ENCODE data around the gene UCHL3. TPM values are rescaled to one million over a fixed set of nuclear protein-coding genes. Genes with fewer than 3 reads are reported as not detected.

The UCHL3 gene
- total and polyA plus RNA-seq, 10 of the 15 experiments (the other 5 are each of a cell fraction or from before 2014, with no cell fraction given): 52.5 to 179 (median 104) TPM

- TF ChIP-seq FOXK2 (IDR thresholded peaks at IDR 0.05) (no peak), RELB (IDR thresholded peaks at IDR 0.05; ENCODE audit: low read depth) (no peak), ATF2 (IDR thresholded peaks at IDR 0.05; ENCODE audit: low read length) (no peak)
Measured at GRCh38 chr13:75583091-75583490, 33.5 kb downstream of the UCHL3 start (continued).

GRCh38 chr13:75585153-75585552, 35.6 kb downstream of the UCHL3 start:
- H3K27me3 ChIP-seq (replicated peaks in 1 of 2; ENCODE audit: control insufficient read depth in 2 of 2, insufficient read depth in 2 of 2, low read length in 1 of 2): no peaks in the 10 kb centered on the region
- DNase-seq (ENCODE audit: low read depth, low spot score): no peak
- in situ Hi-C loops (cut with MboI) (no loop called here), intact Hi-C loops (cut with micrococcal nuclease; ENCODE audit: unreplicated experiment) (no loop called here)
- BruUV-seq (replicated peaks): no TSS peak
- no peak overlapping the region for H3K9ac ChIP-seq (ENCODE audit: control insufficient read depth, insufficient read depth, low read length)
- no peaks in the 10 kb centered on the region for H3K79me2 ChIP-seq (ENCODE audit: control insufficient read depth, insufficient read depth, low read length)
- no peak for FAIRE-seq
- H2AFZ ChIP-seq (ENCODE audit: control insufficient read depth, low read depth, low read length): no peak overlapping the region
- SMC1A ChIA-PET (ENCODE audit: uncharacterized antibody, unreplicated experiment): interaction anchor here (0.6 to 0.9 kb wide), 2 partner anchors 12 to 31 kb away, joined by 3 to 5 read pairs; no protein-coding TSS in a partner anchor
- H3K4me1 ChIP-seq (ENCODE audit: control insufficient read depth, insufficient read depth, low read length): no peaks in the 10 kb centered on the region; the same call in 1 of the 2 replicates
- H3K27ac ChIP-seq (ENCODE audit: control insufficient read depth, insufficient read depth): no peak overlapping the region
- POLR2A ChIA-PET: interaction anchor here (0.6 kb wide), 1 partner anchor 62 kb away, joined by 3 read pairs; no protein-coding TSS in a partner anchor
- H3K9me3 ChIP-seq (replicated peaks; ENCODE audit: control insufficient read depth, insufficient read depth, low read length): peaks cover 10% of the 10 kb centered on the region
- no peak overlapping the region for H3K4me3 ChIP-seq
- H4K20me1 ChIP-seq (ENCODE audit: control insufficient read depth, insufficient read depth): no peaks in the 10 kb centered on the region
- no peak overlapping the region for H3K4me2 ChIP-seq (ENCODE audit: control insufficient read depth, insufficient read depth)
- peaks cover 2 to 12% of the 10 kb centered on the region in 2 experiments for H3K36me3 ChIP-seq (ENCODE audit: control insufficient read depth in 2 of 2, insufficient read depth in 2 of 2, low read length in 1 of 2)
- TF ChIP-seq BACH1 (IDR thresholded peaks at IDR 0.05; ENCODE audit: borderline replicate concordance) (no peak), CBX5 (IDR thresholded peaks at IDR 0.05; ENCODE audit: low read depth) (peak; percentile 73; the same call in 1 of the 2 replicates)
- ATAC-seq: no peak
- RAD21 ChIA-PET (ENCODE audit: unreplicated experiment): no interaction called here
- CTCF ChIA-PET: no interaction called here
